Measurements from ENCODE around the gene MAVS. TPM values are rescaled to one million over a fixed set of nuclear protein-coding genes. Genes with fewer than 3 reads are reported as not detected.

MAVS gene
- total RNA-seq, 1 donor from 2014 or later = 35.2 TPM

GRCh38 chr20:3924304-3925112, 77.9 kb downstream of the MAVS start:
- no peak for DNase-seq (ENCODE audit: low spot score in 2 of 2)
- Histone ChIP-seq H3K9me3 (no peaks in the 10 kb centered on the region), H3K27me3 (no peaks in the 10 kb centered on the region), H3K36me3 (peaks cover 30 to 41% of the 10 kb centered on the region in 2 donors), H3K4me3 (no peak overlapping the region), H3K27ac (no peak overlapping the region), H3K4me1 (peaks cover 0 to 25% of the 10 kb centered on the region in 2 donors)
- TF ChIP-seq CTCF (IDR thresholded peaks at IDR 0.05) = no peak
- intact Hi-C loops (cut with DNase I) = loop anchor here (5.0 kb wide), 1 partner anchor 168 kb away; no protein-coding TSS in a partner anchor

- no peak for TF ChIP-seq CTCF (IDR thresholded peaks at IDR 0.05)
- Histone ChIP-seq H3K36me3 (peaks cover 30 to 41% of the 10 kb centered on the region in 2 donors), H3K27ac (no peak overlapping the region), H3K9me3 (no peaks in the 10 kb centered on the region), H3K27me3 (no peaks in the 10 kb centered on the region), H3K4me3 (no peak overlapping the region), H3K4me1 (peaks cover 0 to 22% of the 10 kb centered on the region in 2 donors)
- DNase-seq (ENCODE audit: low spot score in 2 of 2) = no peak
- intact Hi-C loops (cut with DNase I) = loop anchor here (5.0 kb wide), 1 partner anchor 167 kb away; no protein-coding TSS in a partner anchor
These were observed 78.6 kb downstream of the MAVS start for GRCh38 chr20:3925113-3925695.

Other genes with a start within 250 kb of the MAVS start
- gene GFRA4, start 183.4 kb upstream of the MAVS start, total RNA-seq = not detected
- 234 TPM for gene ADAM33, start 164.8 kb upstream of the MAVS start, total RNA-seq
- gene SIGLEC1, start 134.2 kb upstream of the MAVS start, total RNA-seq = 23.2 TPM
- gene HSPA12B, start 114.1 kb upstream of the MAVS start, total RNA-seq = 64.8 TPM
- 48.4 TPM for gene ADISSP, start 79.1 kb upstream of the MAVS start, total RNA-seq
- gene SPEF1, start 65.4 kb upstream of the MAVS start, total RNA-seq = not detected
- gene CENPB, start 60.1 kb upstream of the MAVS start, total RNA-seq = 173 TPM
- gene CDC25B, start 50.5 kb upstream of the MAVS start, total RNA-seq = 60.6 TPM
- 38.5 TPM for gene AP5S1, start 26.3 kb upstream of the MAVS start, total RNA-seq
- 81.1 TPM for gene PANK2, start 42.6 kb downstream of the MAVS start, total RNA-seq
- 12.0 TPM for gene RNF24, start 168.7 kb downstream of the MAVS start, total RNA-seq